ENCODE measurements around the gene SLC20A1. TPM values are rescaled to one million over a fixed set of nuclear protein-coding genes. Genes with fewer than 3 reads are reported as not detected.
A peak's percentile ranks its signal among the peaks of the same experiment; 100 is the strongest.
"Not testable (repeated sequence)": the region's sequence is repeated elsewhere in the genome, so short reads cannot be mapped to it uniquely, and the experiment has no call there.

The SLC20A1 gene
- 47.4 and 48.3 TPM in 2 replicates for total RNA-seq (2014; rRNA removed; shearing (Covaris generic))

GRCh38 chr2:112645310-112646101 lies at the start of gene SLC20A1:
TSS of gene SLC20A1 (plus strand) at chr2:112645939. CDS start at chr2:112646829, 890 bp downstream.
- H3K4me1 ChIP-seq (replicated peaks) = peaks cover 66% of the 10 kb centered on the region
- H3K9me3 ChIP-seq (replicated peaks) = no peaks in the 10 kb centered on the region
- H3K27me3 ChIP-seq (replicated peaks) = no peaks in the 10 kb centered on the region
- H3K27ac ChIP-seq = peak within 1 kb of the TSS; percentile 84
- peaks cover 43% of the 10 kb centered on the region for H3K36me3 ChIP-seq
- DNase-seq (ENCODE audit: low read depth in 1 of 2, low spot score in 2 of 2) = peak; percentile 96 to 97
- H3K4me3 ChIP-seq = peak within 1 kb of the TSS; percentile 85

GRCh38 chr2:112597537-112598322 lies 48.0 kb upstream of the SLC20A1 start:
- Histone ChIP-seq H3K27me3 (replicated peaks) (no peaks in the 10 kb centered on the region), H3K36me3 (no peaks in the 10 kb centered on the region), H3K9me3 (replicated peaks) (no peaks in the 10 kb centered on the region), H3K27ac (no peak overlapping the region), H3K4me1 (replicated peaks) (peaks cover 14% of the 10 kb centered on the region), H3K4me3 (no peak overlapping the region)
- no peak for DNase-seq (ENCODE audit: low read depth in 1 of 2, low spot score in 2 of 2)

GRCh38 chr2:112600634-112601033 lies 45.1 kb upstream of the SLC20A1 start:
- Histone ChIP-seq H3K9me3 (replicated peaks) (no peaks in the 10 kb centered on the region), H3K27me3 (replicated peaks) (no peaks in the 10 kb centered on the region), H3K4me1 (replicated peaks) (peaks cover 14% of the 10 kb centered on the region), H3K27ac (no peak overlapping the region), H3K4me3 (no peak overlapping the region), H3K36me3 (no peaks in the 10 kb centered on the region)
- DNase-seq (ENCODE audit: low read depth in 1 of 2, low spot score in 2 of 2) = no peak

GRCh38 chr2:112601754-112602153 lies 44.0 kb upstream of the SLC20A1 start:
- H3K9me3 ChIP-seq (replicated peaks) = no peaks in the 10 kb centered on the region
- peaks cover 14% of the 10 kb centered on the region for H3K4me1 ChIP-seq (replicated peaks)
- no peaks in the 10 kb centered on the region for H3K27me3 ChIP-seq (replicated peaks)
- H3K27ac ChIP-seq = no peak overlapping the region
- H3K36me3 ChIP-seq = no peaks in the 10 kb centered on the region
- H3K4me3 ChIP-seq = no peak overlapping the region
- no peak for DNase-seq (ENCODE audit: low read depth in 1 of 2, low spot score in 2 of 2)

- no peak for DNase-seq (ENCODE audit: low read depth in 1 of 2, low spot score in 2 of 2)
- Histone ChIP-seq H3K4me1 (replicated peaks) (peaks cover 14% of the 10 kb centered on the region), H3K27ac (no peak overlapping the region), H3K27me3 (replicated peaks) (no peaks in the 10 kb centered on the region), H3K4me3 (no peak overlapping the region), H3K9me3 (replicated peaks) (no peaks in the 10 kb centered on the region), H3K36me3 (no peaks in the 10 kb centered on the region)
These were observed 42.8 kb upstream of the SLC20A1 start for GRCh38 chr2:112602917-112603316.

GRCh38 chr2:112603731-112604130 lies 42.0 kb upstream of the SLC20A1 start:
- H3K27me3 ChIP-seq (replicated peaks) = no peaks in the 10 kb centered on the region
- no peak overlapping the region for H3K4me3 ChIP-seq
- DNase-seq (ENCODE audit: low read depth in 1 of 2, low spot score in 2 of 2) = no peak
- H3K9me3 ChIP-seq (replicated peaks) = no peaks in the 10 kb centered on the region
- peaks cover 14% of the 10 kb centered on the region for H3K4me1 ChIP-seq (replicated peaks)
- no peaks in the 10 kb centered on the region for H3K36me3 ChIP-seq
- H3K27ac ChIP-seq = no peak overlapping the region

GRCh38 chr2:112604952-112605351 lies 40.8 kb upstream of the SLC20A1 start:
- no peaks in the 10 kb centered on the region for H3K36me3 ChIP-seq
- H3K4me3 ChIP-seq = no peak overlapping the region
- H3K27ac ChIP-seq = no peak overlapping the region
- no peaks in the 10 kb centered on the region for H3K27me3 ChIP-seq (replicated peaks)
- H3K9me3 ChIP-seq (replicated peaks) = no peaks in the 10 kb centered on the region
- peaks cover 11% of the 10 kb centered on the region for H3K4me1 ChIP-seq (replicated peaks)
- DNase-seq (ENCODE audit: low read depth in 1 of 2, low spot score in 2 of 2) = no peak

- DNase-seq (ENCODE audit: low read depth in 1 of 2, low spot score in 2 of 2) = no peak
- Histone ChIP-seq H3K36me3 (no peaks in the 10 kb centered on the region), H3K4me3 (no peak overlapping the region), H3K27ac (no peak overlapping the region), H3K27me3 (replicated peaks) (no peaks in the 10 kb centered on the region), H3K9me3 (replicated peaks) (no peaks in the 10 kb centered on the region), H3K4me1 (replicated peaks) (peaks cover under 1% of the 10 kb centered on the region)
These were observed 39.8 kb upstream of the SLC20A1 start for GRCh38 chr2:112605926-112606325.

- Histone ChIP-seq H3K4me1 (replicated peaks) (no peaks in the 10 kb centered on the region), H3K36me3 (no peaks in the 10 kb centered on the region), H3K27ac (no peak overlapping the region), H3K9me3 (replicated peaks) (no peaks in the 10 kb centered on the region), H3K4me3 (no peak overlapping the region), H3K27me3 (replicated peaks) (no peaks in the 10 kb centered on the region)
- DNase-seq (ENCODE audit: low read depth in 1 of 2, low spot score in 2 of 2) = no peak
These were observed 39.2 kb upstream of the SLC20A1 start for GRCh38 chr2:112606547-112606946.

GRCh38 chr2:112607680-112608438 lies 37.9 kb upstream of the SLC20A1 start:
- Histone ChIP-seq H3K4me1 (replicated peaks) (no peaks in the 10 kb centered on the region), H3K36me3 (no peaks in the 10 kb centered on the region), H3K27ac (no peak overlapping the region), H3K27me3 (replicated peaks) (peaks cover 6% of the 10 kb centered on the region; the same call in 1 of the 2 replicates), H3K9me3 (replicated peaks) (no peaks in the 10 kb centered on the region), H3K4me3 (no peak overlapping the region)
- no peak for DNase-seq (ENCODE audit: low read depth in 1 of 2, low spot score in 2 of 2)

- H3K27me3 ChIP-seq (replicated peaks); H3K4me3 ChIP-seq; H3K27ac ChIP-seq: not testable (repeated sequence)
These were observed 36.4 kb upstream of the SLC20A1 start for GRCh38 chr2:112609320-112609719.

GRCh38 chr2:112612283-112612682 lies 33.5 kb upstream of the SLC20A1 start:
- not testable (repeated sequence) for H3K27ac ChIP-seq; H3K4me3 ChIP-seq; H3K36me3 ChIP-seq; H3K27me3 ChIP-seq (replicated peaks); H3K9me3 ChIP-seq (replicated peaks); DNase-seq (ENCODE audit: low read depth in 1 of 2, low spot score in 2 of 2); H3K4me1 ChIP-seq (replicated peaks)

More at GRCh38 chr2:112609320-112609719, 36.4 kb upstream of the SLC20A1 start:
- not testable (repeated sequence) for H3K4me1 ChIP-seq (replicated peaks); H3K9me3 ChIP-seq (replicated peaks); H3K36me3 ChIP-seq; DNase-seq (ENCODE audit: low read depth in 1 of 2, low spot score in 2 of 2)

GRCh38 chr2:112614201-112614840 lies 31.4 kb upstream of the SLC20A1 start:
- no peaks in the 10 kb centered on the region for H3K4me1 ChIP-seq (replicated peaks)
- peaks cover 6% of the 10 kb centered on the region; the same call in 1 of the 2 replicates for H3K27me3 ChIP-seq (replicated peaks)
- no peaks in the 10 kb centered on the region for H3K36me3 ChIP-seq
- H3K4me3 ChIP-seq = no peak overlapping the region
- DNase-seq (ENCODE audit: low read depth in 1 of 2, low spot score in 2 of 2) = no peak
- no peak overlapping the region for H3K27ac ChIP-seq
- H3K9me3 ChIP-seq (replicated peaks) = no peaks in the 10 kb centered on the region
